ENCODE results near the gene BCAS1.

The BCAS1 gene

GRCh38 chr20:54019585-54019984 is 50.8 kb downstream of the BCAS1 start:
- no peak overlapping the region for H3K4me3 ChIP-seq (ENCODE audit: low read depth, low read length)
- no peak for DNase-seq (ENCODE audit: low read depth)
- TF ChIP-seq POLR2A (IDR thresholded peaks at IDR 0.05; ENCODE audit: extremely low read depth, insufficient read length) = no peak
- TF ChIP-seq CTCF (IDR thresholded peaks at IDR 0.05; ENCODE audit: low read depth, low read length) = no peak
- no peak for TF ChIP-seq MAX (IDR thresholded peaks at IDR 0.05; ENCODE audit: low read depth, low read length)
- TF ChIP-seq MYC (IDR thresholded peaks at IDR 0.05; ENCODE audit: low read depth, low read length) = no peak

- no peak overlapping the region for H3K4me3 ChIP-seq (ENCODE audit: low read depth, low read length)
- no peak for DNase-seq (ENCODE audit: low read depth)
These were observed 51.3 kb downstream of the BCAS1 start for GRCh38 chr20:54019127-54019526.

GRCh38 chr20:54017846-54018245 is 52.5 kb downstream of the BCAS1 start:
- DNase-seq (ENCODE audit: low read depth) = no peak
- TF ChIP-seq MYC (IDR thresholded peaks at IDR 0.05; ENCODE audit: low read depth, low read length) (no peak), MAX (IDR thresholded peaks at IDR 0.05; ENCODE audit: low read depth, low read length) (no peak), CTCF (IDR thresholded peaks at IDR 0.05; ENCODE audit: low read depth, low read length) (no peak), POLR2A (IDR thresholded peaks at IDR 0.05; ENCODE audit: extremely low read depth, insufficient read length) (no peak)
- no peak overlapping the region for H3K4me3 ChIP-seq (ENCODE audit: low read depth, low read length)

More at GRCh38 chr20:54019127-54019526, 51.3 kb downstream of the BCAS1 start:
- TF ChIP-seq CTCF (IDR thresholded peaks at IDR 0.05; ENCODE audit: low read depth, low read length) (no peak), MYC (IDR thresholded peaks at IDR 0.05; ENCODE audit: low read depth, low read length) (no peak), MAX (IDR thresholded peaks at IDR 0.05; ENCODE audit: low read depth, low read length) (no peak), POLR2A (IDR thresholded peaks at IDR 0.05; ENCODE audit: extremely low read depth, insufficient read length) (no peak)

- no peak for TF ChIP-seq CTCF (IDR thresholded peaks at IDR 0.05; ENCODE audit: low read depth, low read length)
- no peak for TF ChIP-seq MYC (IDR thresholded peaks at IDR 0.05; ENCODE audit: low read depth, low read length)
- no peak for TF ChIP-seq MAX (IDR thresholded peaks at IDR 0.05; ENCODE audit: low read depth, low read length)
- no peak for TF ChIP-seq POLR2A (IDR thresholded peaks at IDR 0.05; ENCODE audit: extremely low read depth, insufficient read length)
- DNase-seq (ENCODE audit: low read depth) = no peak
- no peak overlapping the region for H3K4me3 ChIP-seq (ENCODE audit: low read depth, low read length)
These were observed 54.9 kb downstream of the BCAS1 start for GRCh38 chr20:54015496-54015895.

GRCh38 chr20:54014293-54014926 is 56.0 kb downstream of the BCAS1 start:
- no peak for DNase-seq (ENCODE audit: low read depth)
- TF ChIP-seq POLR2A (IDR thresholded peaks at IDR 0.05; ENCODE audit: extremely low read depth, insufficient read length) = no peak
- TF ChIP-seq MYC (IDR thresholded peaks at IDR 0.05; ENCODE audit: low read depth, low read length) = no peak
- TF ChIP-seq CTCF (IDR thresholded peaks at IDR 0.05; ENCODE audit: low read depth, low read length) = no peak
- TF ChIP-seq MAX (IDR thresholded peaks at IDR 0.05; ENCODE audit: low read depth, low read length) = no peak

More at GRCh38 chr20:54014293-54014926, 56.0 kb downstream of the BCAS1 start:
- no peak overlapping the region for H3K4me3 ChIP-seq (ENCODE audit: low read depth, low read length)

Measured in NB4 (cell line).